K562 (cell line): ENCODE measurements around the gene DCUN1D1. TPM values are rescaled to one million over a fixed set of nuclear protein-coding genes. Genes with fewer than 3 reads are reported as not detected.
A peak's percentile ranks its signal among the peaks of the same experiment; 100 is the strongest.

Source experiments
- ATAC-seq: fragments of 200-7000 bp; cut with Tn5 transposase; 3 replicates; pipeline ENCODE4 v1.9.1; 2020; ENCODE audit warnings: moderate library complexity
- BruUV-seq: library from RNA; stranded (reverse); fragments of 400-500 nt; replicated peaks from 2 replicates; lab custom pipeline; 2021; lab: Mats Ljungman, UMichigan
- CTCF ChIA-PET: fragments of 300-600 bp; formaldehyde crosslinking; extraction: SDS; loops from one replicate; lab custom pipeline; 2021; ENCODE audit warnings: low intra/inter-chr PET ratio; lab: Yijun Ruan, JAX
- POLR2A ChIA-PET: fragments of 300-600, 350-650 bp; sonication (Branson Sonifier 250); formaldehyde crosslinking; extraction: SDS; loops from one replicate; lab custom pipeline; 2021; ENCODE audit warnings: antibody characterized with exemption, inconsistent platforms; lab: Yijun Ruan, JAX
- DNase-seq, 4 experiments: peaks; one replicate each; pipeline versions ENCODE4 v3.0.0 to v3.0.0-alpha.2; 2011 to 2018; ENCODE audit warnings: low spot score in 3 of 4, mixed read lengths in 3 of 4; ENCODE audit errors: extremely low read depth in 1 of 4
- FAIRE-seq: peaks from 2 replicates; lab custom pipeline; 2011; peaks lifted over from hg19 to GRCh38; lab: Jason Lieb, UNC
- H2AFZ ChIP-seq: 2 replicates; pipeline ENCODE4 v1.6.0; 2011; ENCODE audit warnings: low read depth, low read length, control low read depth, inconsistent platforms
- H3K27ac ChIP-seq: fragments of 200-600 bp; 3 replicates; pipeline ENCODE4 v1.8.0; 2011; ENCODE audit warnings: low read depth, mild to moderate bottlenecking, control low read depth, inconsistent platforms, low read length, moderate library complexity, mixed read lengths; ENCODE audit errors: extremely low read depth
- H3K27me3 ChIP-seq, 2 experiments: fragments of 300-600 bp in 1 of 2; 2 replicates in 1 of 2; 3 replicates in 1 of 2; pipeline versions ENCODE4 v1.6.0 to v1.8.0; 2011; ENCODE audit warnings: inconsistent platforms in 2 of 2, low read length in 2 of 2, mild to moderate bottlenecking in 1 of 2, mixed read lengths in 1 of 2, moderate library complexity in 1 of 2; ENCODE audit not compliant: control insufficient read depth in 2 of 2, insufficient read depth in 2 of 2
- H3K36me3 ChIP-seq: fragments of 300-600 bp; 3 replicates; pipeline ENCODE4 v1.8.0; 2011; ENCODE audit warnings: mild to moderate bottlenecking, low read length, inconsistent platforms; ENCODE audit not compliant: control insufficient read depth, insufficient read depth
- H3K4me1 ChIP-seq, 2 experiments: fragments of 200-600 bp in 1 of 2; replicated peaks in 1 of 2; 2 replicates in 1 of 2; 3 replicates in 1 of 2; pipeline versions ENCODE4 v1.5.1 to v1.8.0; 2011; ENCODE audit warnings: inconsistent platforms in 2 of 2, low read length in 2 of 2, mild to moderate bottlenecking in 1 of 2, mixed read lengths in 1 of 2, moderate library complexity in 1 of 2; ENCODE audit not compliant: control insufficient read depth in 2 of 2, insufficient read depth in 2 of 2
- H3K4me2 ChIP-seq: 2 replicates; pipeline ENCODE4 v1.6.1; 2011; ENCODE audit warnings: low read length, control low read depth, inconsistent platforms, mixed read lengths; ENCODE audit not compliant: insufficient read depth
- H3K4me3 ChIP-seq: fragments of 200-600 bp; sonication (generic), shearing (Covaris generic); 2 replicates; pipeline ENCODE4 v1.5.1; 2016; ENCODE audit warnings: control low read depth, inconsistent platforms
- H3K79me2 ChIP-seq: fragments of 200-600 bp; 3 replicates; pipeline ENCODE4 v1.8.0; 2011; ENCODE audit warnings: low read length, inconsistent platforms; ENCODE audit not compliant: control insufficient read depth, insufficient read depth
- H3K9ac ChIP-seq, 2 experiments: 2 replicates each; pipeline versions ENCODE4 v1.6.0 to v1.6.1; 2011; ENCODE audit warnings: low read depth in 2 of 2, low read length in 2 of 2, control low read depth in 1 of 2, inconsistent platforms in 1 of 2, mild to moderate bottlenecking in 1 of 2, mixed read lengths in 1 of 2; ENCODE audit not compliant: insufficient read depth in 1 of 2
- H3K9me1 ChIP-seq: one replicate; pipeline ENCODE4 v1.6.0; 2011; ENCODE audit warnings: inconsistent platforms, mild to moderate bottlenecking, low read length, moderate library complexity; ENCODE audit not compliant: control insufficient read depth, insufficient read depth
- H3K9me3 ChIP-seq: replicated peaks from 2 replicates; pipeline ENCODE4 v1.5.1; 2011; ENCODE audit warnings: low read depth, low read length, inconsistent platforms; ENCODE audit not compliant: control insufficient read depth, insufficient read depth
- H4K20me1 ChIP-seq: replicated peaks from 2 replicates; pipeline ENCODE4 v1.6.1; 2011; ENCODE audit warnings: low read length, inconsistent platforms, mixed read lengths; ENCODE audit not compliant: control insufficient read depth, insufficient read depth
- MYC ChIP-seq, 2 experiments: fragments of 250-450 bp in 1 of 2; sonication (Bioruptor Pico) in 1 of 2; IDR thresholded peaks; 2 replicates each; pipeline versions ENCODE4 v1.5.1 to v1.6.1; 2012 to 2021; ENCODE audit warnings: low read depth in 2 of 2, borderline replicate concordance in 1 of 2, improper control_type of control experiment in 1 of 2, low read length in 1 of 2, mild to moderate bottlenecking in 1 of 2, moderate library complexity in 1 of 2
- POLR2AphosphoS2 ChIP-seq: IDR thresholded peaks from 2 replicates; pipeline ENCODE4 v1.6.1; 2012; ENCODE audit warnings: low read length, improper control_type of control experiment
- PURB ChIP-seq: sonication (generic); formaldehyde crosslinking; IDR thresholded peaks from 2 replicates; pipeline ENCODE4 v1.9.0; 2021; ENCODE audit warnings: low read depth, mild to moderate bottlenecking, missing genetic modification reagents
- SPI1 ChIP-seq: IDR thresholded peaks from 2 replicates; pipeline ENCODE4 v1.6.1; 2011; ENCODE audit warnings: low read depth, low read length, control low read depth, borderline replicate concordance
- WGBS: fragments of 100-300 bp; shearing (Covaris generic); methylation state at CpG from one replicate; pipeline ENCODE4 v1.1.6; 2016; ENCODE audit warnings: low coverage, mixed read lengths; ENCODE audit not compliant: insufficient coverage; ENCODE audit errors: missing lambda C conversion rate; 5-methylcytosine and 5-hydroxymethylcytosine counted together
- in situ Hi-C: fragments of 300-500 bp; cut with MboI; formaldehyde crosslinking; loops from 4 replicates; pipeline ENCODE4 v1.15.0; 2018; ENCODE audit warnings: inconsistent platforms, mixed read lengths
- intact Hi-C: fragments of 100-400 bp; cut with micrococcal nuclease; formaldehyde crosslinking; loops from 2 replicates; pipeline ENCODE4 v1.14.2; 2022
- polyA plus RNA-seq, 8 experiments: library from polyadenylated mRNA; depleted of rRNA in 4 of 8; stranded (reverse) in 5 of 8; unstranded in 3 of 8; fragments of >200 nt; fragmentation: Nextera tagmentation in 2 of 8; fragmentation: Illumina TruSeq in 1 of 8; extraction: Ambion mirVana in 2 of 8; extraction: Trizol in 1 of 8; gene quantifications; 2 replicates each; pipeline versions ENCODE4 v1.2.1 to v1.2.3, GENCODE V29; 2011 to 2014; ENCODE audit warnings: inconsistent platforms in 1 of 8, missing spikeins in 1 of 8
- total RNA-seq, 7 experiments: library from RNA; depleted of rRNA in 6 of 7; stranded (reverse); fragments of >200 nt in 6 of 7; fragmentation: Illumina TruSeq in 2 of 7; extraction: Trizol in 2 of 7; gene quantifications; 2 replicates each; pipeline versions ENCODE4 v1.2.1 to v1.2.3, GENCODE V29; 2011 to 2021; ENCODE audit warnings: low replicate concordance in 1 of 7
- TF ChIP-seq, protein P1 (sequence below): fragments of 250-450 bp; sonication (Bioruptor Pico); IDR thresholded peaks from 2 replicates; pipeline ENCODE4 v1.5.0; 2020; ENCODE audit warnings: mild to moderate bottlenecking, borderline replicate concordance
- TF ChIP-seq, protein P2 (sequence below): fragments of 150-350 bp; conservative IDR thresholded peaks from 2 replicates; pipeline ENCODE4 v1.6.1; 2014; ENCODE audit warnings: low read length

Gene DCUN1D1
- total and polyA plus RNA-seq, 9 of the 15 experiments (the other 6 are each of a cell fraction or from before 2014, with no cell fraction given) = 11.4 to 46.8 (median 28.2) TPM

DNA sequence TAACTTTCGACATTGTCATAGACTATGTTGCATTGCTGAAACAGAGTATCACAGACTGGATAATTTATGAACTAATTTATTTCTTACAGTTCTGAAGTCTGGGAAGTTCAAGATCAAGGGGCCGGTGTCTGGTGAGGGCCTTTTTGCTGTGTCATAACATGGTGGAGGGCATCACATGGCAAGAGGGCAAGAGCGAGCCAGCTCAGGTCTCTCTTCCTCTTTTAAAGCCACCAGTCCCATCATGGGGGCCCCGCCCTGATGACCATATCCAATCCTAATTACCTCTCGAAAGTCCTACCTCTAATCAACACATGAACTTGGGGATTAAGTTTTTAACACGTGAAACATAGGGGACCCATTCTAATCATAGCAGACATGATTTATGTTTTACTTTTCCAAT is 33.5 kb upstream of the DCUN1D1 start:
- no peak overlapping the region for H2AFZ ChIP-seq
- H3K36me3 ChIP-seq = peaks cover 21% of the 10 kb centered on the region
- in situ Hi-C loops = no loop called here
- no peaks in the 10 kb centered on the region for H3K27me3 ChIP-seq
- FAIRE-seq (no peak), ATAC-seq (no peak), DNase-seq (no peak)
- 63% methylated on average over 6 of the region's 6 CpGs for WGBS
- no TSS peak for BruUV-seq
- H3K9me3 ChIP-seq = no peaks in the 10 kb centered on the region
- H3K9me1 ChIP-seq = no peaks in the 10 kb centered on the region
- intact Hi-C loops = no loop called here
- H3K9ac ChIP-seq = no peak overlapping the region
- no peak overlapping the region for H3K4me2 ChIP-seq
- H3K4me3 ChIP-seq = no peak overlapping the region
- no peak for TF ChIP-seq PURB (CRISPR knock-in tag)
- no peak for TF ChIP-seq MYC (IDR thresholded peaks at IDR 0.05; ENCODE audit: low read depth, low read length)
- TF ChIP-seq MYC (CRISPR knock-in tag; IDR thresholded peaks at IDR 0.05; ENCODE audit: borderline replicate concordance, low read depth) = no peak
- TF ChIP-seq, protein P1, sequence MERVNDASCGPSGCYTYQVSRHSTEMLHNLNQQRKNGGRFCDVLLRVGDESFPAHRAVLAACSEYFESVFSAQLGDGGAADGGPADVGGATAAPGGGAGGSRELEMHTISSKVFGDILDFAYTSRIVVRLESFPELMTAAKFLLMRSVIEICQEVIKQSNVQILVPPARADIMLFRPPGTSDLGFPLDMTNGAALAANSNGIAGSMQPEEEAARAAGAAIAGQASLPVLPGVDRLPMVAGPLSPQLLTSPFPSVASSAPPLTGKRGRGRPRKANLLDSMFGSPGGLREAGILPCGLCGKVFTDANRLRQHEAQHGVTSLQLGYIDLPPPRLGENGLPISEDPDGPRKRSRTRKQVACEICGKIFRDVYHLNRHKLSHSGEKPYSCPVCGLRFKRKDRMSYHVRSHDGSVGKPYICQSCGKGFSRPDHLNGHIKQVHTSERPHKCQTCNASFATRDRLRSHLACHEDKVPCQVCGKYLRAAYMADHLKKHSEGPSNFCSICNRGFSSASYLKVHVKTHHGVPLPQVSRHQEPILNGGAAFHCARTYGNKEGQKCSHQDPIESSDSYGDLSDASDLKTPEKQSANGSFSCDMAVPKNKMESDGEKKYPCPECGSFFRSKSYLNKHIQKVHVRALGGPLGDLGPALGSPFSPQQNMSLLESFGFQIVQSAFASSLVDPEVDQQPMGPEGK = no peak
- no peak for TF ChIP-seq POLR2AphosphoS2
- TF ChIP-seq, protein P2, sequence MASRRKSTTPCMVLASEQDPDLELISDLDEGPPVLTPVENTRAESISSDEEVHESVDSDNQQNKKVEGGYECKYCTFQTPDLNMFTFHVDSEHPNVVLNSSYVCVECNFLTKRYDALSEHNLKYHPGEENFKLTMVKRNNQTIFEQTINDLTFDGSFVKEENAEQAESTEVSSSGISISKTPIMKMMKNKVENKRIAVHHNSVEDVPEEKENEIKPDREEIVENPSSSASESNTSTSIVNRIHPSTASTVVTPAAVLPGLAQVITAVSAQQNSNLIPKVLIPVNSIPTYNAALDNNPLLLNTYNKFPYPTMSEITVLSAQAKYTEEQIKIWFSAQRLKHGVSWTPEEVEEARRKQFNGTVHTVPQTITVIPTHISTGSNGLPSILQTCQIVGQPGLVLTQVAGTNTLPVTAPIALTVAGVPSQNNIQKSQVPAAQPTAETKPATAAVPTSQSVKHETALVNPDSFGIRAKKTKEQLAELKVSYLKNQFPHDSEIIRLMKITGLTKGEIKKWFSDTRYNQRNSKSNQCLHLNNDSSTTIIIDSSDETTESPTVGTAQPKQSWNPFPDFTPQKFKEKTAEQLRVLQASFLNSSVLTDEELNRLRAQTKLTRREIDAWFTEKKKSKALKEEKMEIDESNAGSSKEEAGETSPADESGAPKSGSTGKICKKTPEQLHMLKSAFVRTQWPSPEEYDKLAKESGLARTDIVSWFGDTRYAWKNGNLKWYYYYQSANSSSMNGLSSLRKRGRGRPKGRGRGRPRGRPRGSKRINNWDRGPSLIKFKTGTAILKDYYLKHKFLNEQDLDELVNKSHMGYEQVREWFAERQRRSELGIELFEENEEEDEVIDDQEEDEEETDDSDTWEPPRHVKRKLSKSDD = no peak
- peak; percentile 22; the same call in 1 of the 2 replicates for TF ChIP-seq SPI1
- ChIA-PET POLR2A (interaction anchor here (1.0 kb wide), 1 partner anchor 13 kb away, joined by 3 read pairs; no protein-coding TSS in a partner anchor), CTCF (no interaction called here)
- peaks cover 14% of the 10 kb centered on the region in 2 experiments for H3K4me1 ChIP-seq
- H3K27ac ChIP-seq = no peak overlapping the region
- no peaks in the 10 kb centered on the region for H4K20me1 ChIP-seq
- no peaks in the 10 kb centered on the region for H3K79me2 ChIP-seq
